Middle frontal gyrus (tissue), 1 donor: ENCODE results near the gene RAD52.

ENCODE experiments used
- DNase-seq: peaks from one replicate; pipeline ENCODE4 v3.0.0-alpha.2; 2015; ENCODE audit warnings: low spot score; ENCODE audit errors: extremely low spot score

Gene RAD52

GRCh38 chr12:913919-914698 lies 35.4 kb downstream of the RAD52 start:
- DNase-seq: no peak

GRCh38 chr12:912466-913235 lies 36.8 kb downstream of the RAD52 start:
- no peak for DNase-seq

DNA sequence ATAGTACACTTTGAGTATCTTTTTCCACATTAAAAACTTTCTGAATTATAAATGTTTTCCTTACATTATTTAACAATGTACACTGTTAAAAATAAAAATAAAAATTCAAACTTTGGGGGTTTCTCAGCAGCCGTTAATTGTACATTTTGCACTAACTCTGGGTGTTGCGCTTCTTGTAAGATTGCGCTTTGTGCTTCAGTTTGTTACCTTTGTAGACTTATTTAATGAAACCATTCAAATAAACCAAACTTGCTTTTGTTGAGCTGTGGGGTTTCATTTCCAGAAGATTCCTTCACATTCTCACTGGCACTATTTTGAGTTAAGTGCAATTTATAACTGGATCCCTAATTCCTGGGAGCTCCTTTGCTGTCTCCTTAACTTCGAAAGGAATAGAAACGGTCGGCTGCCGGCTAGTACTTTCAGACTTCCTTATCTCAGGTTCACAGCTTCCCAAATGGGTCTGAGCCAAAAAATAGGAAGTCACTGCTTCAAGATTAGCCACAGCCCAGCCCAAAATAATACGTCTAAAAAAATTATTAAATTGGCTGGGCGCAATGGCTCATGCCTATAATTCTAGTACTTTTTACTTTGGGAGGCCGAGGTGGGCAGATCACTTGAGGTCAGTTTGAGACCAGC lies 38.2 kb downstream of the RAD52 start:
- no peak for DNase-seq

- no peak for DNase-seq
Observed at GRCh38 chr12:910416-910815, 39.1 kb downstream of the RAD52 start.

DNA sequence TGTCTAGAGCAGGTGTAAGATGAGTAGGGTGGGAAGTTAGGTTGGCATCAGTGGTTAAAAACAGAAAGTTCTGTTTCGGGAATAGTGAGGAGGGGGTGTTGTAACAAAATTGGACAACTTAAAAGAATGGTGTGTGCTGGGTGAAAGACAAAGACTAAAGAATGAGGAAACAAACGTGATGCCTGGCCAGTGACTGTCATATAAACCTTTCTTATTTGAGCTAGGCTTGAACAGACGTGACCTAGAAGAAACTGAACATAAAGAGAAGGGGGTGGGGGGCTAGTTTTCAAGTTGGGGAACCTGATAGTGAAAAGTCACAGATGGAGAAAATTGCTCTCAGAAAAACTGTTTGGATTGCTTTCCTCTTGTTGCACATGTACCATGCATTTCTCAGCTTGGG lies 39.6 kb downstream of the RAD52 start:
- DNase-seq: no peak

DNA sequence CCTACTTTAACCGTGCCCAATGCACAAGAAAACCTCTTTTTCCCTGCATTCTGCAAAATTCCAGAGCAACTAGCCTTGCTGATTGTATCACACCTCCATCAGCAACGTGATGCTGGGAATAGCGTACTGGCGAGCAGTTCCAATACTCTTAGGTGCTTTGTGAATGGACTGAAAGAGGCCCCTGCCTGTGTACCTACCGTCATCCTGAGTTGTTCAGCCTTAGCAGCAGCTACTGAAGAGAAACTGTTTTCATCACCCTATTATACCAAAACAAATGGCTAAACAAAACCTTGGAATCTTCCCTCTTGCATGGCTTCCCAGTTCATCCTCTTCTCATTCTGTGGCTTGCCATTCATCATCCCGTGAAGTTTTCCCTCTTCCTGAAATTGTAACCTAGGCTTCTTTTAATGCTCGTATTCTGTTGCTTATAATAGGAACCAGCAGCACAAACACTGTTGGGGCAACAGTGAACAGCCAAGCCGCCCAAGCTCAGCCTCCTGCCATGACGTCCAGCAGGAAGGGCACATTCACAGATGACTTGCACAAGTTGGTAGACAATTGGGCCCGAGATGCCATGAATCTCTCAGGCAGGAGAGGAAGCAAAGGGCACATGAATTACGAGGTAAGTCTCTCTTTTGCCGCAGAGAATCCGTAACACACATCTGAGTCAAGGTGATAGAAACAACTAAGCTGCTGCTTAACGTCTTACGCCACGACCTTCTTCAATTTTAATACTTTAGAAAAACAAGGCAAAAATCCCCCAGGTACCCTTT lies 41.9 kb downstream of the RAD52 start:
- no peak for DNase-seq

DNA sequence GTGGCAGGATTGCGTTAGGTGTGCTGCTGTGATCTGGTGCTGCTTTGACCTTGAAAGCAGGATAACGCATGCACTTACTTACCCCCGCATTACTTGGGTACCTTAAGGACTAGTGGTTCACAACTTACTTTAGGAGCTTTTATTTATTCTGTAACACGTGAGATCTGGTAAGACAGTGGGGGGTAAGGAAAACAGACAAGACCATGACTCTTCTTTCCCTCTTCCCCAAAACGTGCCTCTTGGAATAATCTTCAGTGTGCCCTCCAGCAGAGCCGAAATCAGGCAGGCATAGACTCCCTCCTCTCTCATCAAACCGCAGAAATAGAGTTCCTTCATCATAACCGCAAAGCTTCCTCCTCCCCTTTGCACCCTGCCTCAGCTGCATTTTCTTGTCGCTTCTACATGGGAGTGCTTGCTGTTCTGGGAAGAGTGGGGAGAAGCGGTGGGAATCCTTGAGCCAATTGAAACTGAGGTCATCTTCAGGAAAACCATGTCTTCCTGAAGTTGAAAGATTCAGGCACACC lies 43.4 kb downstream of the RAD52 start:
- no peak for DNase-seq

GRCh38 chr12:905261-906031 lies 44.0 kb downstream of the RAD52 start:
- DNase-seq: no peak

GRCh38 chr12:904010-904414 lies 45.5 kb downstream of the RAD52 start:
- DNase-seq: no peak

GRCh38 chr12:903055-903454 lies 46.4 kb downstream of the RAD52 start:
- DNase-seq: no peak

- no peak for DNase-seq
Observed at GRCh38 chr12:902581-902980, 46.9 kb downstream of the RAD52 start.

DNA sequence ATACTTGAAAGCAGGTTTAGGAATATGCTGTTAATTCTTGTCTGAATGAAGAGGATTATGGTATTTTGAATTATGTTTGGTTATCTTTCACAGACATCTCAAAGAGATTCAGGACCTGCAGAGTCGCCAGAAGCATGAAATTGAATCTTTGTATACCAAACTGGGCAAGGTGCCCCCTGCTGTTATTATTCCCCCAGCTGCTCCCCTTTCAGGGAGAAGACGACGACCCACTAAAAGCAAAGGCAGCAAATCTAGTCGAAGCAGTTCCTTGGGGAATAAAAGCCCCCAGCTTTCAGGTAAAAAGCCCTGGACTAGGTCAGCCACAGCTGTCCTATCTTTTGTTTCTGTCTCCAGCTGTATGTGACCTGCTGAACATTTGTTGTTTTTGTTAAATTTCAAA lies 52.1 kb downstream of the RAD52 start:
- no peak for DNase-seq

DNA sequence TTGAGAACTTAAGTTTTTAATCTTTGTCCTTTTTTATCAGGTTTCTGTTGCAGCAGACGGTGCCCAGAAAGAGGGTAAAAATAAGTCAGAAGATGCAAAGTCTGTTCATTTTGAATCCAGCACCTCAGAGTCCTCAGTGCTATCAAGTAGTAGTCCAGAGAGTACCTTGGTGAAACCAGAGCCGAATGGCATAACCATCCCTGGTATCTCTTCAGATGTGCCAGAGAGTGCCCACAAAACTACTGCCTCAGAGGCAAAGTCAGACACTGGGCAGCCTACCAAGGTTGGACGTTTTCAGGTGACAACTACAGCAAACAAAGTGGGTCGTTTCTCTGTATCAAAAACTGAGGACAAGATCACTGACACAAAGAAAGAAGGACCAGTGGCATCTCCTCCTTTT lies 53.5 kb downstream of the RAD52 start:
- no peak for DNase-seq

GRCh38 chr12:894226-894625 lies 55.3 kb downstream of the RAD52 start:
- no peak for DNase-seq

GRCh38 chr12:886206-886605 lies 63.3 kb downstream of the RAD52 start:
- DNase-seq: no peak

- no peak for DNase-seq
Observed at GRCh38 chr12:885701-886100, 63.8 kb downstream of the RAD52 start.

- no peak for DNase-seq
Observed at GRCh38 chr12:884746-885414, 64.6 kb downstream of the RAD52 start.

GRCh38 chr12:880656-881055 lies 68.8 kb downstream of the RAD52 start:
- DNase-seq: no peak

GRCh38 chr12:879641-880040 lies 69.9 kb downstream of the RAD52 start:
- DNase-seq: no peak

DNA sequence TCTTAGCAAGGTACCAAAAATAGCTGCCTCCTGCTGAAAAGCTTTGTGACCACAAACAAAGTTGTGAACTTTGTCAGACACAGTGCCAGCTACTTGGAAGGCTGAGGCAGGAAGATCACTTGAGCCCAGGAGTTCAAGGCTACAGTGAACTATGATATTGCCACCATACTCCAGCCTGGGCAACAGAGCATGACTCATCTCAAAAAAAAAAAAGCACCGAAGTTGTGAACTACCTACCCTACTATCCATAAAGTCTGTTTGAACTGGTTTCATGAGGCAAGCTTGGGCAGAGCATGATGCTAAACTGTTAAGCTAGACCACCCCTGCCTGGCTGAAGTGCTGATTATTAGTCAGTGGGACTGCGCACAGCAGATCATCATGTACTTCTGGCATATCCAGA lies 75.5 kb downstream of the RAD52 start:
- no peak for DNase-seq
